ENCODE results near the gene ATP8B1.

GRCh38 chr18:57826252-57826651 lies 23.1 kb upstream of the ATP8B1 start:
- TF ChIP-seq CTCF (conservative IDR thresholded peaks at IDR 0.05; ENCODE audit: low read depth in 2 of 2) (no peak), JUNB (IDR thresholded peaks at IDR 0.05; ENCODE audit: unreplicated experiment) (no peak), EZH2 (IDR thresholded peaks at IDR 0.05; ENCODE audit: low read depth, unreplicated experiment) (no peak)
